GM13977 (cell line): ENCODE data around the gene PCDH15.

Source experiments
- DNase-seq: peaks from one replicate; pipeline ENCODE4 v3.0.0; 2012; ENCODE audit warnings: low spot score
- CTCF ChIP-seq: IDR thresholded peaks from 2 replicates; pipeline ENCODE4 v1.5.1; 2012; ENCODE audit warnings: mild to moderate bottlenecking, control low read depth; ENCODE audit not compliant: insufficient read depth; ENCODE audit errors: extremely low read depth, missing control alignments
- in situ Hi-C: fragments of 300-500 bp; cut with MboI; formaldehyde crosslinking; loops from one replicate; pipeline ENCODE4 v1.12.0; 2022; ENCODE audit warnings: low sequenced_read_pairs, low pct_unique_long_range_greater_than_20kb, mixed read lengths, inconsistent platforms; ENCODE audit not compliant: unreplicated experiment

PCDH15 gene

GRCh38 chr10:54470324-54470631, 330.8 kb downstream of the PCDH15 start:
- DNase-seq, result no peak
- in situ Hi-C loops, result no loop called here
- TF ChIP-seq CTCF, result no peak

- TF ChIP-seq CTCF, result no peak
- DNase-seq, result no peak
- in situ Hi-C loops, result no loop called here
These were observed 331.3 kb downstream of the PCDH15 start for GRCh38 chr10:54469587-54470323.

GRCh38 chr10:54454271-54454670, 346.8 kb downstream of the PCDH15 start:
- DNase-seq, result no peak
- TF ChIP-seq CTCF, result no peak
- in situ Hi-C loops, result no loop called here

- TF ChIP-seq CTCF, result no peak
These were observed 352.0 kb downstream of the PCDH15 start for GRCh38 chr10:54449056-54449455.

GRCh38 chr10:54444170-54444569, 356.9 kb downstream of the PCDH15 start:
- no peak for DNase-seq
- TF ChIP-seq CTCF, result no peak
- in situ Hi-C loops, result no loop called here

More at GRCh38 chr10:54449056-54449455, 352.0 kb downstream of the PCDH15 start:
- in situ Hi-C loops, result no loop called here
- DNase-seq, result no peak

GRCh38 chr10:54441275-54441674, 359.8 kb downstream of the PCDH15 start:
- no peak for TF ChIP-seq CTCF
- in situ Hi-C loops, result no loop called here
- DNase-seq, result no peak
